Lower leg skin (tissue), 3 donors: Measurements from ENCODE around the gene ACACA.

Source experiments
- POLR2A ChIP-seq, 2 donors: fragments of 450-650 bp; IDR thresholded peaks; one replicate each; pipeline ENCODE4 v1.6.1; 2016 to 2017; ENCODE audit warnings: antibody characterized with exemption in 2 of 2, mild to moderate bottlenecking in 1 of 2, moderate library complexity in 1 of 2
- TF ChIP-seq, protein P1 (sequence below), 3 donors: fragments of 450-650 bp; IDR thresholded peaks; one replicate each; pipeline ENCODE4 v1.5.1; 2016; ENCODE audit warnings: antibody characterized with exemption in 3 of 3, mild to moderate bottlenecking in 3 of 3, moderate library complexity in 2 of 3

DNA sequence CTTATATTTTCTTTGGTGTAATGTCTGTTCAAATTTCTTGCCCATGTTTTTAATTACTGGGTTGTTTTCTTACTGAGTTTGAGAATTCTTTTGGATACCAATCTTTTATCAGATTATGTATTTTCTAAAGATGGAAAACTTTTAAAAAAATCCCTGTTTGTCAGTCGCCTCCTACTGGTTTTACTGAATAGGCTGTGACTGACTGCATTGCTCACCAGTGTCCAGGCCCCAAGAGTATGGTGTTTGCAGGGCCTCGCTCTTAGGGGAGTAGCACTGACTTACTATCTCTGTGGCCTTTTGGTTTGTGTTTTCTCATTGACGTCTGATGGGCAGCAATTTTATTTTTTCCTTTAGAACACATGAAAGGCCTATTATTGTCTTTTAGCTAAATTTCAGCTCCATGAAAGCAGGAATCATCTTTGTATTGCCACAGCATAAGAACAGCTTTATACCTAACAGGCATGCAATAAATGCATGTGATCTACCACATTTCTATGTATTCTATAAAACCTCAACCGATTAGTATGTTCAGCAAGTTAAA, 269.5 kb downstream of the ACACA start:
- TF ChIP-seq, protein P1, sequence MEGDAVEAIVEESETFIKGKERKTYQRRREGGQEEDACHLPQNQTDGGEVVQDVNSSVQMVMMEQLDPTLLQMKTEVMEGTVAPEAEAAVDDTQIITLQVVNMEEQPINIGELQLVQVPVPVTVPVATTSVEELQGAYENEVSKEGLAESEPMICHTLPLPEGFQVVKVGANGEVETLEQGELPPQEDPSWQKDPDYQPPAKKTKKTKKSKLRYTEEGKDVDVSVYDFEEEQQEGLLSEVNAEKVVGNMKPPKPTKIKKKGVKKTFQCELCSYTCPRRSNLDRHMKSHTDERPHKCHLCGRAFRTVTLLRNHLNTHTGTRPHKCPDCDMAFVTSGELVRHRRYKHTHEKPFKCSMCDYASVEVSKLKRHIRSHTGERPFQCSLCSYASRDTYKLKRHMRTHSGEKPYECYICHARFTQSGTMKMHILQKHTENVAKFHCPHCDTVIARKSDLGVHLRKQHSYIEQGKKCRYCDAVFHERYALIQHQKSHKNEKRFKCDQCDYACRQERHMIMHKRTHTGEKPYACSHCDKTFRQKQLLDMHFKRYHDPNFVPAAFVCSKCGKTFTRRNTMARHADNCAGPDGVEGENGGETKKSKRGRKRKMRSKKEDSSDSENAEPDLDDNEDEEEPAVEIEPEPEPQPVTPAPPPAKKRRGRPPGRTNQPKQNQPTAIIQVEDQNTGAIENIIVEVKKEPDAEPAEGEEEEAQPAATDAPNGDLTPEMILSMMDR (IDR thresholded peaks at IDR 0.05), result no peak
- TF ChIP-seq POLR2A (IDR thresholded peaks at IDR 0.05), result no peak
